ENCODE measurements around the gene CENPV. TPM values are rescaled to one million over a fixed set of nuclear protein-coding genes. Genes with fewer than 3 reads are reported as not detected.

Gene CENPV
- total RNA-seq, 2 experiments from 2014 or later, result 18.5 to 19.4 TPM

GRCh38 chr17:16293931-16294330, 59.3 kb downstream of the CENPV start:
- no peak overlapping the region for H3K27ac Mint-ChIP-seq
- ChIA-PET CTCF (no interaction called here), POLR2A (no interaction called here)
- Histone ChIP-seq H3K4me3 (ENCODE audit: low read length) (no peak overlapping the region), H3K4me1 (ENCODE audit: insufficient read depth, low read length) (peaks cover 23% of the 10 kb centered on the region), H3K27ac (ENCODE audit: low read depth in 1 of 2, low read length in 2 of 2) (no peak overlapping the region), H3K36me3 (ENCODE audit: insufficient read depth, low read length) (no peaks in the 10 kb centered on the region), H3K27me3 (ENCODE audit: control insufficient read depth in 1 of 2, insufficient read depth in 2 of 2, low read length in 2 of 2) (no peaks in the 10 kb centered on the region), H3K9me3 (ENCODE audit: control insufficient read depth in 1 of 2, insufficient read depth in 1 of 2, low read length in 2 of 2) (no peaks in the 10 kb centered on the region)
- H3K4me3 Mint-ChIP-seq, result no peak overlapping the region
- intact Hi-C loops (cut with DNase I, micrococcal nuclease), result no loop called here
- no peak for DNase-seq
- no peaks in the 10 kb centered on the region for H3K27me3 Mint-ChIP-seq
- no peaks in the 10 kb centered on the region for H3K36me3 Mint-ChIP-seq (ENCODE audit: low read depth)
- peaks cover 42% of the 10 kb centered on the region for H3K4me1 Mint-ChIP-seq (ENCODE audit: low read depth)
- no peak for TF ChIP-seq CTCF (IDR thresholded peaks at IDR 0.05)
- no peaks in the 10 kb centered on the region for H3K9me3 Mint-ChIP-seq
- ATAC-seq (ENCODE audit: poor library complexity), result no peak

Other genes with a start within 250 kb of the CENPV start
- gene NCOR1, start 137.9 kb downstream of the CENPV start, total RNA-seq, result 100 to 1,000 TPM; 118 TPM
- 10 to 100 TPM; 48.4 to 49.0 TPM for gene PIGL, start 136.3 kb downstream of the CENPV start, total RNA-seq
- gene UBB, start 27.6 kb upstream of the CENPV start, total RNA-seq, result 100 to 1,000 TPM; 646 to 647 TPM
- gene TRPV2, start 62.1 kb upstream of the CENPV start, total RNA-seq, result 10 to 100 TPM; 42.8 to 45.2 TPM
- gene LRRC75A, start 138.7 kb upstream of the CENPV start, total RNA-seq, result 1 to 10 TPM; 1.5 to 1.9 TPM
- gene ZNF287, start 215.7 kb upstream of the CENPV start, total RNA-seq, result 1 to 10 TPM; 6.9 to 7.8 TPM

Data from CD4-positive, alpha-beta T cell (primary cell).